BJ (cell line): ENCODE data around the gene THRSP. TPM values are rescaled to one million over a fixed set of nuclear protein-coding genes. Genes with fewer than 3 reads are reported as not detected.

ENCODE experiments used
- CTCF ChIA-PET: fragments of 350-600 bp; formaldehyde crosslinking; extraction: SDS; loops from one replicate; lab custom pipeline; 2021; ENCODE audit warnings: antibody characterized with exemption, inconsistent platforms; lab: Yijun Ruan, JAX
- POLR2A ChIA-PET: fragments of 300-600 bp; sonication (Branson Sonifier 250); formaldehyde crosslinking; extraction: SDS; loops from one replicate; lab custom pipeline; 2021; ENCODE audit warnings: antibody characterized with exemption; lab: Charles Lee
- DNase-seq: peaks from one replicate; pipeline ENCODE4 v3.0.0-alpha.2; 2011; ENCODE audit warnings: low read depth
- H3K27me3 ChIP-seq: 2 replicates; pipeline ENCODE4 v1.6.0; 2011; ENCODE audit warnings: low read length; ENCODE audit not compliant: control insufficient read depth, insufficient read depth
- H3K36me3 ChIP-seq: 2 replicates; pipeline ENCODE4 v1.5.1; 2011; ENCODE audit warnings: low read length; ENCODE audit not compliant: control insufficient read depth, insufficient read depth
- H3K4me3 ChIP-seq: 2 replicates; pipeline ENCODE4 v1.5.1; 2011; ENCODE audit warnings: low read depth, mild to moderate bottlenecking, control low read depth, low read length
- polyA plus RNA-seq: library from polyadenylated mRNA; depleted of rRNA; stranded (reverse); fragments of >200 nt; gene quantifications from 2 replicates; pipeline ENCODE4 v1.2.3, GENCODE V29; 2011
- TF ChIP-seq, protein P1 (sequence below): IDR thresholded peaks from 2 replicates; pipeline ENCODE4 v1.5.1; 2011; ENCODE audit warnings: low read depth, mild to moderate bottlenecking, control low read depth, inconsistent platforms, low read length, moderate library complexity; ENCODE audit not compliant: insufficient read depth

THRSP gene
- polyA plus RNA-seq, 1 experiment = not detected

DNA sequence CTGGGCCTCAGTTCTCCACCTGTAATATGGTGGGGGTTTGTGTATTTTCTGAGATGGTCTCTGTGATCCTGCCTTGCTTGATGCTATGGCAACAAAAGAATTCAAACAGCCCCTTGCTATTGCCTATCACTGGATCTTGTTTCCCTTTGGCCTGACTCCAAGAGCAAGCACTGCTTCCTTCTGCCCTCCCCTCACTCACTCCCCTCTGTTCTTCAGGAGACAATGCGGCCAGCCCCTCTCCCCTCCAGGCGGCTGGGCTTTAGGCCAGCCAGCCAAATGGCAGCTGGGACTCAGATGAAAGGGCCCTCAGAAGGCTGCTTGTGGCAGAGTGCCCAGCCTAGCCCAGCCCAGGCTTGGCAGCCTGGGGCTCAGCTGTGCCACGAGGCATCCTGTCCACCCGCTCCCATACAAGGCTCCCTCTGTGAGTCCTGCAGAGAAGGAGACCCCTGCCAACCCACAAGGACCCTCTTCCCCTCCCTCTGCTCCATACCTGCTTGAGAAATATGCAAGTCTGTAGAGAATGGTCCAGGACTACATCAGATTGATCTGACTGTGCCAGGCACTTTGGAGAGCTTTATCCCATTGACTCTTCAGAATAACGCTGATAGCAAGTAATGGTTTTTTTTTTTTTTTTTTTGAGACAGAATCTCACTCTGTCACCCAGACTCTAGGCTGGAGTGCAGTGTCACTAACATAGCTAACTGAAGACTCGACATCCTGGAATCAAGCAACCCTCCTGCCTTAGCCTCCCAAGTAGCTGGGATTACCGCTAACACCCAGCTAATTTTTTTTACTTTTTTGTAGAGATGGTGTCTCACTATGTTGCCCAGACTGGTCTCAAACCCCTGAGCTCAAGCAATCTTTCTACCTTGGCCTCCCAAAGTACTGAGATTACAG, 33.0 kb upstream of the THRSP start:
- Histone ChIP-seq H3K4me3 (no peak overlapping the region), H3K27me3 (no peaks in the 10 kb centered on the region), H3K36me3 (no peaks in the 10 kb centered on the region)
- POLR2A ChIA-PET = interaction anchor here (0.6 to 0.7 kb wide), 2 partner anchors 159 to 380 kb away, joined by 9 to 22 read pairs; no protein-coding TSS in a partner anchor
- DNase-seq = no peak
- TF ChIP-seq, protein P1, sequence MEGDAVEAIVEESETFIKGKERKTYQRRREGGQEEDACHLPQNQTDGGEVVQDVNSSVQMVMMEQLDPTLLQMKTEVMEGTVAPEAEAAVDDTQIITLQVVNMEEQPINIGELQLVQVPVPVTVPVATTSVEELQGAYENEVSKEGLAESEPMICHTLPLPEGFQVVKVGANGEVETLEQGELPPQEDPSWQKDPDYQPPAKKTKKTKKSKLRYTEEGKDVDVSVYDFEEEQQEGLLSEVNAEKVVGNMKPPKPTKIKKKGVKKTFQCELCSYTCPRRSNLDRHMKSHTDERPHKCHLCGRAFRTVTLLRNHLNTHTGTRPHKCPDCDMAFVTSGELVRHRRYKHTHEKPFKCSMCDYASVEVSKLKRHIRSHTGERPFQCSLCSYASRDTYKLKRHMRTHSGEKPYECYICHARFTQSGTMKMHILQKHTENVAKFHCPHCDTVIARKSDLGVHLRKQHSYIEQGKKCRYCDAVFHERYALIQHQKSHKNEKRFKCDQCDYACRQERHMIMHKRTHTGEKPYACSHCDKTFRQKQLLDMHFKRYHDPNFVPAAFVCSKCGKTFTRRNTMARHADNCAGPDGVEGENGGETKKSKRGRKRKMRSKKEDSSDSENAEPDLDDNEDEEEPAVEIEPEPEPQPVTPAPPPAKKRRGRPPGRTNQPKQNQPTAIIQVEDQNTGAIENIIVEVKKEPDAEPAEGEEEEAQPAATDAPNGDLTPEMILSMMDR = no peak
- CTCF ChIA-PET = interaction anchor here (0.9 to 1.9 kb wide), 3 partner anchors 13 to 150 kb away, joined by 3 to 8 read pairs (median 3); no protein-coding TSS in a partner anchor

DNA sequence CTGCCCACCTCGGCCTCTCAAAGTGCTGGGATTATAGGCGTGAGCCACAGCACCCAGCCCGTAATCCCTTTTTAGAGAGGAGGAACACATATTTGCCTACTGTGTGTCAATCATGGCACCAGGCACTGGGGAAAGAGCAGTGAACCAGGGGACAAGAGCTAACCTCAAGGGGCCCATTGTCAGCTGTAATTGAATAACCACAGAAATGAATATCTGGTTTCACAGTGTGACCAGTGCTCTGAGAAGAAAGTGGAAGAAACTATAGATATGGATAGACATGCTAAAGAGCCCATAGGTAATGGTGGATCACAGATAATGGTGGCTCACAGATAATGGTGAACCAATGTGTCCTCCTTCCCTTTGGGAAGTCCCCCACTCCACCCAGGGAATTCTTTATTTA, 32.0 kb upstream of the THRSP start:
- TF ChIP-seq, protein P1 = no peak
- DNase-seq = no peak
- no peak overlapping the region for H3K4me3 ChIP-seq
- H3K27me3 ChIP-seq = no peaks in the 10 kb centered on the region
- POLR2A ChIA-PET = no interaction called here
- CTCF ChIA-PET = interaction anchor here (1.3 to 1.9 kb wide), 2 partner anchors 12 to 15 kb away, joined by 3 to 8 read pairs; no protein-coding TSS in a partner anchor
- no peaks in the 10 kb centered on the region for H3K36me3 ChIP-seq

DNA sequence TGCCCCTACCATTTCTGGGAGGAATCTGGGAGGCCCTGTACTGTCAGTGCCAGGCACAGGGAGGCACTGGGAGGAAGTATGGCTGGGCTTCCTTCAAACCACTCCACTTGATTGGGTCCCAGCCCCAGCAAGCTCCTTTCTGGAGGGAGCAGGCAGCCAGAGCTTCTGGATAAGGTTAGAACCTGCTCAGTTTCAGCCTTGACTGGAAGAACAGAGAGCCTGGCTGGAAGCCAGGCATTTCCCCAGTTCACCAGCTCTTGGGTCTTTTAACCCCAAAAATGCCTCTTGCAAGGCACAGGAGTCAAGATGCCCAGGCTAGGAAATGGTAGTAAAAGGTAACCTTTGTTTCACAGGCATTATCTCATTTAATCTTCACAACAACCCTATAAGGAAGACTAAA, 31.6 kb upstream of the THRSP start:
- Histone ChIP-seq H3K4me3 (no peak overlapping the region), H3K27me3 (no peaks in the 10 kb centered on the region), H3K36me3 (no peaks in the 10 kb centered on the region)
- CTCF ChIA-PET = interaction anchor here (1.9 kb wide), 1 partner anchor 14 kb away, joined by 8 read pairs; no protein-coding TSS in a partner anchor
- POLR2A ChIA-PET = no interaction called here
- TF ChIP-seq, protein P1 = no peak
- DNase-seq = no peak

DNA sequence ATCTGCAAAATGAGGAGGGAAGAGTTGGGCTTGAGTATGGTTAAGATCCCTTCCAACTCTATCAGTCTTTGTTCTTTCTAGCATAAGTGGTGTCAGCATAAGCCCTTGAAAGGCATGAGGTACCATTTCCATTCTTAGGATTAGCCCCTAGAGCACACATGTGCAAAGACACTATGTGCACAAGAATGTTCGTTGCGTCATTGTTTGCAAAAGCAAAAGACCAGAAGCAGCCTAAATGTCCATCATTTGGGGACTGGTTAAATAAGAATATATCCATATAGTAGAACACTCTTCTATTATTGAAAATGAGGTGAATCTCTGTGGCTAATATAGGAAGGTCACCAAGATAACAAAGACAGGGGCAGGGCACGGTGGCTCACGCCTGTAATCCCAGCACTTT, 30.6 kb upstream of the THRSP start:
- Histone ChIP-seq H3K27me3 (no peaks in the 10 kb centered on the region), H3K36me3 (no peaks in the 10 kb centered on the region), H3K4me3 (no peak overlapping the region)
- ChIA-PET CTCF (no interaction called here), POLR2A (no interaction called here)
- DNase-seq = no peak
- TF ChIP-seq, protein P1 = no peak

DNA sequence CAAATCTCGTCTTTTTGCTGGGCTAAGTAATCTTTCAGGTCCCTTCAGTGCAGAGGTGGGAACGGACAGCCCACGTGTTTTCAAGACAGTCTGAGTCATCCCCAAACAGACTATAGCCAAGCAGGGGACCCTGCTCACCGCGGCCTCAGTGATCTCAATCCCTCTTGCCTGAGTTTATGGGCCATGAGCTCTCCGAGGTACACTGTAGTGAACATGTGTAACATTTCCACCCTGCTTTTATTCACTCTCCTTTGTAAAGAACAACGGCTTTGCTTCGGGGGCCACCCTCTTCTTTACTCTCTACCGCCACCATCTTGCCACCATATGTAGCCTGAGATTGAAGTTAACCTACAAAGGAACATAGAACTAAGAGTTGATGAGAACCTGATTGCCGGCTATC, 29.0 kb upstream of the THRSP start:
- H3K27me3 ChIP-seq = no peaks in the 10 kb centered on the region
- no peaks in the 10 kb centered on the region for H3K36me3 ChIP-seq
- no peak overlapping the region for H3K4me3 ChIP-seq
- CTCF ChIA-PET = interaction anchor here (1.4 to 5.1 kb wide), 2 partner anchors 11 to 12 kb away, joined by 4 to 22 read pairs; no protein-coding TSS in a partner anchor
- DNase-seq = no peak
- TF ChIP-seq, protein P1 = no peak
- POLR2A ChIA-PET = no interaction called here
